ENCODE data around the gene SREBF2.

SREBF2 gene

GRCh38 chr22:41845380-41846267 is 12.7 kb downstream of the SREBF2 start:
- no peak overlapping the region for H3K4me2 ChIP-seq (ENCODE audit: insufficient read depth, low read length, poor library complexity, severe bottlenecking)
- H3K18ac ChIP-seq (ENCODE audit: low read length): no peak overlapping the region
- H3K27me3 ChIP-seq (ENCODE audit: control insufficient read depth in 3 of 3, insufficient read depth in 3 of 3, low read depth in 1 of 3, low read length in 3 of 3): no peaks in the 10 kb centered on the region
- no peak overlapping the region for H2AFZ ChIP-seq (ENCODE audit: low read length)
- no peak overlapping the region for H2AK5ac ChIP-seq (ENCODE audit: low read depth, low read length)
- H3K27ac ChIP-seq (replicated peaks; ENCODE audit: low read length): peak overlapping the region; percentile 48
- H3K9me3 ChIP-seq (replicated peaks in 1 of 2; ENCODE audit: control insufficient read depth in 2 of 2, insufficient read depth in 1 of 2, low read depth in 1 of 2, low read length in 2 of 2): peaks cover 0 to 4% of the 10 kb centered on the region in 2 donors
- H3K79me1 ChIP-seq (ENCODE audit: low read depth, low read length): peaks cover 21% of the 10 kb centered on the region
- WGBS, 2 donors (ENCODE audit: extremely low coverage in 2 of 2, insufficient read length in 2 of 2, insufficient replicate concordance in 1 of 2): no CpG with 5 or more reads among the region's 4 CpGs
- H3K36me3 ChIP-seq (replicated peaks in 1 of 2; ENCODE audit: control insufficient read depth in 2 of 2, insufficient read depth in 2 of 2, low read length in 2 of 2): peaks cover 17 to 74% of the 10 kb centered on the region in 2 donors
- H2BK15ac ChIP-seq (ENCODE audit: low read length): no peak overlapping the region
- no peak overlapping the region for H3K4me3 ChIP-seq (ENCODE audit: low read length in 2 of 2)
- no peak overlapping the region for H3K14ac ChIP-seq (ENCODE audit: low read length)
- H3K4me1 ChIP-seq (ENCODE audit: control insufficient read depth in 2 of 2, insufficient read depth in 1 of 2, low read depth in 1 of 2, low read length in 2 of 2): peaks cover 16 to 23% of the 10 kb centered on the region in 2 donors
- no peak overlapping the region for H2BK5ac ChIP-seq (ENCODE audit: low read length)
- no peak overlapping the region for H2BK12ac ChIP-seq (ENCODE audit: low read length)
- H3K23ac ChIP-seq (ENCODE audit: low read depth, low read length, poor library complexity): no peak overlapping the region
- H4K91ac ChIP-seq (ENCODE audit: low read depth, low read length, poor library complexity): no peak overlapping the region
- H2BK120ac ChIP-seq (ENCODE audit: low read depth, low read length): no peak overlapping the region
- no peak overlapping the region for H4K8ac ChIP-seq (ENCODE audit: low read depth, low read length)
- H3K9ac ChIP-seq (ENCODE audit: low read depth, low read length, poor library complexity): no peak overlapping the region
- DNase-seq (ENCODE audit: low spot score): no peak
- H3K4ac ChIP-seq (ENCODE audit: low read length): no peak overlapping the region

DNA sequence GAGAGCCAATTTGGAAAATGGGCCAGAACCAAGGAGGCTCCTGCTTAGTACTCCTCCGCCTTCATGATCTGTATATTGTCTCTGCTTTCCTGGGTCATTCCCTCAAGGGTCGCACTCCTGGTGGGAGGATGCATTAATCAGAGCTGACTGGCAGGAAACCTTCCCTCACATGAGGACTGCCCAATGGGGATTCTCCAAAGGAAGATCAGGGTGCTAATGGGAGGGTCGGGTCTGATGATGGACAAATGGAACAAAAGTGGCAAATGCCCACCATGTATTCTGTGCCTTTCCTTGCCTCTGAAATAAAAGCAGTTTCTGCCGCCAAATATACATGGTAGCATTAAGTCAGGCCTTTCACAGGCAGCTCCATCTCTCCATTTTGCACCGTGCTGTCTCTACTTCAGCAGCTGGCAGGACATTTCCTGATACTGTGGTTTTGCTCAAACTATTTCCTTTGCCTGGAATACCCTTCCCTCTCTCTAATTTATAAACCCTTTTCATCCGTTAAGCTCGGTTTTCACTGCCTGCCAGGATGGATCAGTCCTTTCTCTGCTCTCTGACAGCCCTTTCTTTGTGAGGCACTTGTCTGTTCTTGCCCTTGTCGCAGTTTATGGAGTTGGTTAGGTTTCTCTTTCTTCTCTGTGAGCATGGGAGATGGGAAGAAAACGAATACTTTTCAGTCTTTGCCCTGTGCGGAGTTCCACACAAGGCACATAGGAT is 13.5 kb downstream of the SREBF2 start:
- no peak overlapping the region for H2BK15ac ChIP-seq (ENCODE audit: low read length)
- H3K4me1 ChIP-seq (ENCODE audit: control insufficient read depth in 2 of 2, insufficient read depth in 1 of 2, low read depth in 1 of 2, low read length in 2 of 2): peaks cover 15 to 20% of the 10 kb centered on the region in 2 donors
- H3K9me3 ChIP-seq (replicated peaks in 1 of 2; ENCODE audit: control insufficient read depth in 2 of 2, insufficient read depth in 1 of 2, low read depth in 1 of 2, low read length in 2 of 2): peaks cover 0 to 4% of the 10 kb centered on the region in 2 donors
- no peak overlapping the region for H3K4ac ChIP-seq (ENCODE audit: low read length)
- no peak overlapping the region for H2BK120ac ChIP-seq (ENCODE audit: low read depth, low read length)
- H4K8ac ChIP-seq (ENCODE audit: low read depth, low read length): no peak overlapping the region
- no peak overlapping the region for H3K18ac ChIP-seq (ENCODE audit: low read length)
- H2AK5ac ChIP-seq (ENCODE audit: low read depth, low read length): no peak overlapping the region
- H2BK12ac ChIP-seq (ENCODE audit: low read length): no peak overlapping the region
- WGBS, 2 donors (ENCODE audit: extremely low coverage in 2 of 2, insufficient read length in 2 of 2, insufficient replicate concordance in 1 of 2): no CpG with 5 or more reads among the region's 10 CpGs
- no peak overlapping the region for H3K4me2 ChIP-seq (ENCODE audit: insufficient read depth, low read length, poor library complexity, severe bottlenecking)
- no peak for DNase-seq (ENCODE audit: low spot score)
- H3K27ac ChIP-seq (replicated peaks; ENCODE audit: low read length): peak overlapping the region; percentile 48
- H4K91ac ChIP-seq (ENCODE audit: low read depth, low read length, poor library complexity): no peak overlapping the region
- no peak overlapping the region for H2BK5ac ChIP-seq (ENCODE audit: low read length)
- peaks cover 17% of the 10 kb centered on the region for H3K79me1 ChIP-seq (ENCODE audit: low read depth, low read length)
- H3K4me3 ChIP-seq (ENCODE audit: low read length in 2 of 2): no peak overlapping the region
- no peak overlapping the region for H3K14ac ChIP-seq (ENCODE audit: low read length)
- H2AFZ ChIP-seq (ENCODE audit: low read length): no peak overlapping the region
- peaks cover 12 to 74% of the 10 kb centered on the region in 2 donors for H3K36me3 ChIP-seq (replicated peaks in 1 of 2; ENCODE audit: control insufficient read depth in 2 of 2, insufficient read depth in 2 of 2, low read length in 2 of 2)
- no peak overlapping the region for H3K23ac ChIP-seq (ENCODE audit: low read depth, low read length, poor library complexity)
- no peak overlapping the region for H3K9ac ChIP-seq (ENCODE audit: low read depth, low read length, poor library complexity)
- no peaks in the 10 kb centered on the region for H3K27me3 ChIP-seq (ENCODE audit: control insufficient read depth in 3 of 3, insufficient read depth in 3 of 3, low read depth in 1 of 3, low read length in 3 of 3)

- H4K8ac ChIP-seq (ENCODE audit: low read depth, low read length): no peak overlapping the region
- H3K9me3 ChIP-seq (replicated peaks in 1 of 2; ENCODE audit: control insufficient read depth in 2 of 2, insufficient read depth in 1 of 2, low read depth in 1 of 2, low read length in 2 of 2): peaks cover 0 to 4% of the 10 kb centered on the region in 2 donors
- H3K27me3 ChIP-seq (ENCODE audit: control insufficient read depth in 3 of 3, insufficient read depth in 3 of 3, low read depth in 1 of 3, low read length in 3 of 3): no peaks in the 10 kb centered on the region
- peaks cover 15 to 20% of the 10 kb centered on the region in 2 donors for H3K4me1 ChIP-seq (ENCODE audit: control insufficient read depth in 2 of 2, insufficient read depth in 1 of 2, low read depth in 1 of 2, low read length in 2 of 2)
- H2AK5ac ChIP-seq (ENCODE audit: low read depth, low read length): no peak overlapping the region
- no peak overlapping the region for H2BK5ac ChIP-seq (ENCODE audit: low read length)
- no peak overlapping the region for H2BK15ac ChIP-seq (ENCODE audit: low read length)
- H3K18ac ChIP-seq (ENCODE audit: low read length): no peak overlapping the region
- H3K9ac ChIP-seq (ENCODE audit: low read depth, low read length, poor library complexity): peak overlapping the region; percentile 5
- H3K23ac ChIP-seq (ENCODE audit: low read depth, low read length, poor library complexity): no peak overlapping the region
- H4K91ac ChIP-seq (ENCODE audit: low read depth, low read length, poor library complexity): no peak overlapping the region
- peaks cover 17% of the 10 kb centered on the region for H3K79me1 ChIP-seq (ENCODE audit: low read depth, low read length)
- H3K27ac ChIP-seq (replicated peaks; ENCODE audit: low read length): no peak overlapping the region
- no peak overlapping the region for H3K14ac ChIP-seq (ENCODE audit: low read length)
- DNase-seq (ENCODE audit: low spot score): no peak
- no CpG with 5 or more reads among the region's 2 CpGs for WGBS, 2 donors (ENCODE audit: extremely low coverage in 2 of 2, insufficient read length in 2 of 2, insufficient replicate concordance in 1 of 2)
- H3K4me3 ChIP-seq (ENCODE audit: low read length in 2 of 2): no peak overlapping the region
- no peak overlapping the region for H2BK120ac ChIP-seq (ENCODE audit: low read depth, low read length)
- no peak overlapping the region for H2BK12ac ChIP-seq (ENCODE audit: low read length)
- H2AFZ ChIP-seq (ENCODE audit: low read length): no peak overlapping the region
- no peak overlapping the region for H3K4me2 ChIP-seq (ENCODE audit: insufficient read depth, low read length, poor library complexity, severe bottlenecking)
- peaks cover 12 to 74% of the 10 kb centered on the region in 2 donors for H3K36me3 ChIP-seq (replicated peaks in 1 of 2; ENCODE audit: control insufficient read depth in 2 of 2, insufficient read depth in 2 of 2, low read length in 2 of 2)
- no peak overlapping the region for H3K4ac ChIP-seq (ENCODE audit: low read length)
Measured at GRCh38 chr22:41847300-41847699, 14.4 kb downstream of the SREBF2 start.

- Histone ChIP-seq H2AK5ac (ENCODE audit: low read depth, low read length) (no peak overlapping the region), H4K91ac (ENCODE audit: low read depth, low read length, poor library complexity) (no peak overlapping the region), H3K27me3 (ENCODE audit: control insufficient read depth in 3 of 3, insufficient read depth in 3 of 3, low read depth in 1 of 3, low read length in 3 of 3) (no peaks in the 10 kb centered on the region), H2BK5ac (ENCODE audit: low read length) (no peak overlapping the region), H3K36me3 (replicated peaks in 1 of 2; ENCODE audit: control insufficient read depth in 2 of 2, insufficient read depth in 2 of 2, low read length in 2 of 2) (peaks cover 13 to 72% of the 10 kb centered on the region in 2 donors), H3K79me1 (ENCODE audit: low read depth, low read length) (peaks cover 14% of the 10 kb centered on the region), H3K4me3 (ENCODE audit: low read length in 2 of 2) (no peak overlapping the region), H3K9me3 (replicated peaks in 1 of 2; ENCODE audit: control insufficient read depth in 2 of 2, insufficient read depth in 1 of 2, low read depth in 1 of 2, low read length in 2 of 2) (peaks cover 0 to 8% of the 10 kb centered on the region in 2 donors), H4K8ac (ENCODE audit: low read depth, low read length) (no peak overlapping the region), H3K4me2 (ENCODE audit: insufficient read depth, low read length, poor library complexity, severe bottlenecking) (no peak overlapping the region), H3K14ac (ENCODE audit: low read length) (no peak overlapping the region), H2BK12ac (ENCODE audit: low read length) (no peak overlapping the region), H2BK15ac (ENCODE audit: low read length) (no peak overlapping the region), H3K27ac (replicated peaks; ENCODE audit: low read length) (no peak overlapping the region), H2BK120ac (ENCODE audit: low read depth, low read length) (no peak overlapping the region), H3K4ac (ENCODE audit: low read length) (no peak overlapping the region), H3K23ac (ENCODE audit: low read depth, low read length, poor library complexity) (no peak overlapping the region), H3K4me1 (ENCODE audit: control insufficient read depth in 2 of 2, insufficient read depth in 1 of 2, low read depth in 1 of 2, low read length in 2 of 2) (peaks cover 15 to 20% of the 10 kb centered on the region in 2 donors), H3K18ac (ENCODE audit: low read length) (peak overlapping the region; percentile 19), H3K9ac (ENCODE audit: low read depth, low read length, poor library complexity) (no peak overlapping the region), H2AFZ (ENCODE audit: low read length) (no peak overlapping the region)
- no peak for DNase-seq (ENCODE audit: low spot score)
- WGBS, 2 donors (ENCODE audit: extremely low coverage in 2 of 2, insufficient read length in 2 of 2, insufficient replicate concordance in 1 of 2): no CpG with 5 or more reads among the region's 5 CpGs
Measured at GRCh38 chr22:41848468-41848867, 15.6 kb downstream of the SREBF2 start.
